ENCODE results near the gene GALNT9. TPM values are rescaled to one million over a fixed set of nuclear protein-coding genes. Genes with fewer than 3 reads are reported as not detected.

GALNT9 gene
- polyA plus RNA-seq, 2 of the 4 experiments (the other 2 are of a cell fraction): 0.66 to 2.8 TPM

- no peaks in the 10 kb centered on the region for H3K4me1 ChIP-seq
- TF ChIP-seq ATOH8 (CRISPR knock-in tag; IDR thresholded peaks at IDR 0.05; ENCODE audit: low read depth) (no peak), KDM5A (IDR thresholded peaks at IDR 0.05) (no peak), CBX8 (IDR thresholded peaks at IDR 0.05) (no peak), NFE2L2 (conservative IDR thresholded peaks at IDR 0.05; ENCODE audit: low read length) (no peak)
- no peak overlapping the region for H3K4me3 ChIP-seq
- ChIA-PET POLR2A (no interaction called here), CTCF (no interaction called here)
- ATAC-seq (peak; percentile 52 to 62; a peak in 5 of 6 replicates), DNase-seq (ENCODE audit: low read depth in 1 of 2, low spot score in 1 of 2) (no peak), FAIRE-seq (no peak)
- no peak overlapping the region for H3K4me2 ChIP-seq
- H3K27ac ChIP-seq: no peak overlapping the region
- 44% methylated on average over 29 of the region's 30 CpGs for WGBS (ENCODE audit: missing lambda C conversion rate)
- peaks cover 4% of the 10 kb centered on the region; the same call in 1 of the 3 replicates for H3K9me3 ChIP-seq
Observed at GRCh38 chr12:132302466-132303358, 26.7 kb downstream of the GALNT9 start.

- peak; percentile 63 for ATAC-seq
- Histone ChIP-seq H3K9me3 (peaks cover 4% of the 10 kb centered on the region; the same call in 1 of the 3 replicates), H3K4me2 (no peak overlapping the region), H3K27ac (no peak overlapping the region), H3K4me3 (no peak overlapping the region), H3K4me1 (no peaks in the 10 kb centered on the region)
- POLR2A ChIA-PET: no interaction called here
- 52% methylated on average over 23 of the region's 26 CpGs for WGBS (ENCODE audit: missing lambda C conversion rate)
- no peak for FAIRE-seq
- DNase-seq (ENCODE audit: low read depth in 1 of 2, low spot score in 1 of 2): no peak
- TF ChIP-seq EP300 (IDR thresholded peaks at IDR 0.05) (no peak), RFX5 (IDR thresholded peaks at IDR 0.05) (no peak), POLR2A (IDR thresholded peaks at IDR 0.05; ENCODE audit: low read length) (no peak), RAD21 (conservative IDR thresholded peaks at IDR 0.05 in 1 of 2, IDR thresholded peaks at IDR 0.05 in 1 of 2) (no peak), REST (IDR thresholded peaks at IDR 0.05) (no peak), PHF8 (IDR thresholded peaks at IDR 0.05; ENCODE audit: borderline replicate concordance, low read depth) (no peak), MYC (IDR thresholded peaks at IDR 0.05; ENCODE audit: borderline replicate concordance, low read length) (no peak), RNF2 (IDR thresholded peaks at IDR 0.05; ENCODE audit: borderline replicate concordance, low read depth) (no peak), E2F6 (IDR thresholded peaks at IDR 0.05; ENCODE audit: borderline replicate concordance, low read depth) (no peak), ZFP36 (IDR thresholded peaks at IDR 0.05; ENCODE audit: borderline replicate concordance, partially characterized antibody) (no peak), JUNB (IDR thresholded peaks at IDR 0.05) (no peak), FOSL2 (IDR thresholded peaks at IDR 0.05) (no peak), FOSL2 (CRISPR knock-in tag; IDR thresholded peaks at IDR 0.05) (no peak)
- CTCF ChIA-PET: no interaction called here
Observed at GRCh38 chr12:132300789-132301722, 28.3 kb downstream of the GALNT9 start.

All from A549 (cell line).